GM19240 (cell line): ENCODE results near the gene FREY1.

Source experiments
- DNase-seq: peaks from one replicate; pipeline ENCODE4 v3.0.0; 2011; ENCODE audit warnings: low spot score; ENCODE audit not compliant: insufficient read length

The FREY1 gene

GRCh38 chr11:45872651-45873356 is 34.3 kb downstream of the FREY1 start:
- DNase-seq: no peak

GRCh38 chr11:45871638-45872037 is 35.4 kb downstream of the FREY1 start:
- no peak for DNase-seq

GRCh38 chr11:45870706-45871105 is 36.4 kb downstream of the FREY1 start:
- DNase-seq: no peak

- DNase-seq: no peak
Observed at GRCh38 chr11:45869551-45869950, 37.5 kb downstream of the FREY1 start.

- no peak for DNase-seq
Observed at GRCh38 chr11:45864041-45864440, 43.0 kb downstream of the FREY1 start.

GRCh38 chr11:45860764-45861510 is 46.1 kb downstream of the FREY1 start:
- no peak for DNase-seq

- no peak for DNase-seq
Observed at GRCh38 chr11:45860348-45860747, 46.7 kb downstream of the FREY1 start.

- DNase-seq: no peak
Observed at GRCh38 chr11:45859661-45860140, 47.4 kb downstream of the FREY1 start.

- DNase-seq: no peak
Observed at GRCh38 chr11:45858751-45859398, 48.2 kb downstream of the FREY1 start.

GRCh38 chr11:45857961-45858474 is 49.1 kb downstream of the FREY1 start:
- DNase-seq: no peak
